HG03558 (cell line): Measurements from ENCODE around the gene PPFIA2.

ENCODE experiments used
- ATAC-seq: cut with Tn5 transposase; IDR thresholded peaks from one replicate; pipeline ENCODE4 v1.9.1; 2021; ENCODE audit warnings: moderate number of reproducible peaks; ENCODE audit not compliant: unreplicated experiment; ENCODE audit errors: extremely low read depth

The PPFIA2 gene

GRCh38 chr12:81759190-81760051 lies at the start of gene PPFIA2:
Gene PPFIA2 (minus strand): TSS chr12:81759350.
- no peak for ATAC-seq

GRCh38 chr12:81800298-81801148 lies 41.4 kb upstream of the PPFIA2 start:
- ATAC-seq: no peak

DNA sequence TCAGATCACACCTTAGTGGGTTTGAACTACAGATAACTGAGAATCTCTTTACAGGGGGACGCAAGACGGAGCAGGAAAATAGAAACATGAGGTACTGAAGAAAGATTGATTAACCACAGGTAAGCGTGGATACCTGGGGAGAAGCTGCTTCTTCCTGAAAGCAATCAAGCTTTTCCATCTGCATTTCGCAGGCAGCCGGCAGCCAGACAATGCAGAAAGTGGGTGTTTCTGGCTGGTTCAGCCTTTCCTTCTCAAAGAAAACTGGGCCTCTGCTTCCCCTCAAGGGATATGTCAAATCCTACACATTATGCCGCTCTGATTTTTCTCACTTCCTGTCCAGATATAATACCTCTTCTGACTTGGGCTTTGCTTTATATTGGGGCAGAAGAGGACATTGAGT lies 39.1 kb upstream of the PPFIA2 start:
- no peak for ATAC-seq

DNA sequence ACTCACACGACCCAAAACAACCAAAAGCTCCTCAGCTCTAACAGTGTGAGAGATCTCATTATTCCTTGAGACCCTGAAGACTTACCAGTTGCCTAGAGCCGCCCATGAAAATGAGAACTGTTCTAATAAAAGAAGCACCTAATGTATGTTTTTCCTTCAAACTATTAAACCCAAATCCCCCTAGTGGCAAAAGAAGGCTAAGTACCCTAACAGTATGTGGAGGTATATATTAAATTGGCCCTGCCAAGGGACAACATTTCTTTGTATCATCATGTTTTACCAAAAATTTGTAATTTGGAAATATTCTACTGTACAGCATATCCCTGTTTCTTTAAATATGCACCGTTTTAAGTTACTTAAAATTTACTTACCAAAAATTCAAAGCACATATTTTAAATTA lies 38.0 kb upstream of the PPFIA2 start:
- no peak for ATAC-seq

DNA sequence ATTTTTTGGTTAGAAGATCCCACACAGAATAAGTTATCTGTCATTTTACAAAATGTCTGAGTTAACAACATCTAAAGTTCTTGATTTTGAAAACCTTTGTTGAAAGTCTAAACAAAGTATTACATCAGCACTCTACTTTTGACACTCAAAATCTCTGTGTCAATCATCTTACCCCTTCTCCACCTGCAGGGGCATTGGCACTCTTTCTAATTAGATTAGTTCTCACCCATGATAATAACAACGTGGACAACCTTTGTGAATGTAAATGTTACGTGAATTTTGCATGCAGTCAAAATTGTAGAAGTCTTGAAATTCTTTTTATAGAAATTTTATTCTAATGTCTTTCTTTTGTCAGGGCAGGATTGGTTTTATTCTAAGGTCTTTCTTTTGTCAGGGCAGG lies 33.5 kb upstream of the PPFIA2 start:
- no peak for ATAC-seq

GRCh38 chr12:81779216-81779615 lies 20.1 kb upstream of the PPFIA2 start:
- no peak for ATAC-seq

- no peak for ATAC-seq
These were observed 19.6 kb upstream of the PPFIA2 start for GRCh38 chr12:81778719-81779118.

- ATAC-seq: no peak
These were observed 545 bp downstream of the PPFIA2 start for GRCh38 chr12:81758421-81759189.

DNA sequence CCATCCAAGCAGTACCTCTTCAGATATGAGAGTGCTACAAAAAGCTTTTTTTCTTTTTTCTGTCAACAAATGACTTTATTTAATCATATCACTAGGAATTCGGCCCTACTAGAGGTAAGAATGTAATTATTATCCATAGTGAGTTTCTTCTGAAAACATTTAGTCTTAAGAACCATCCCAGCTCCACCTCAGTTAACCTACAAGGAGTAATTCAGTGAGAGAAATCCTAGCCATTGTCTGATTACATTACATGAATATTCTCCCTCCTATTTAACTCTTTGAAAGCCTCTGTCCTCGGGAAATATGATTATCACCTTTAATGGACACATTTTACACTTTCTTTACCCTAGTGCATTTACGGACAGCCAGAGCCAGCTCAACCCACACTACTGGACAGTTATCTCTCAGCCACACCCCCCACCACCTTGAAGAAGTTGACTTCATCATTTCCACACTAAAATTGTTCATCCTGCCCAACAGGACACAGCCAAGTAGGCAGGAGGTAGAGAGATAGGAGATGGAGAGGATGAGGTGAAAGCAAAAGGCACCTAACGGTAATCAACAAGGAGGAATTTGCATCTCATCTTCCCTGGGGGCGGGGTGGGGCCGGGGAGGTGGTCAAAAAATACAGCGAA lies 1.3 kb downstream of the PPFIA2 start:
- ATAC-seq: no peak

DNA sequence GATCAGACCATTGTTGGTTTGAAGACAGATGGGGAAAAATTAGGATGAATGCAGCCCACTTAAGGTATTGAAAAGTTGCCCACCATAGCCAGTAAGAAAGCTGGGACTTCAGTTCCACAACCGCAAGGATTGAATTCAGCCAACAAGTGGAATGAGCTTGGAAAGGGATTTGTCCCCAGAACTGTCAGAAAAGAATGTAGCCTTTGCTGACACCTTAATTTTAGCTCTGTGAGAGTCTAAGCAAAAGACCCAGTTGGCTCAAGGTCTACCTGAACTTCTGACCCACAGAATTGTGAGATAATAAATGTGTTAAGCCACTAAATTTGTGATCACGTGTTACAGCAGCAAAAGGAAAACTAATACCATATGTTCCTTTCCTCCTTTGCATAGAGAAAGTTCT lies 29.4 kb downstream of the PPFIA2 start:
- no peak for ATAC-seq

DNA sequence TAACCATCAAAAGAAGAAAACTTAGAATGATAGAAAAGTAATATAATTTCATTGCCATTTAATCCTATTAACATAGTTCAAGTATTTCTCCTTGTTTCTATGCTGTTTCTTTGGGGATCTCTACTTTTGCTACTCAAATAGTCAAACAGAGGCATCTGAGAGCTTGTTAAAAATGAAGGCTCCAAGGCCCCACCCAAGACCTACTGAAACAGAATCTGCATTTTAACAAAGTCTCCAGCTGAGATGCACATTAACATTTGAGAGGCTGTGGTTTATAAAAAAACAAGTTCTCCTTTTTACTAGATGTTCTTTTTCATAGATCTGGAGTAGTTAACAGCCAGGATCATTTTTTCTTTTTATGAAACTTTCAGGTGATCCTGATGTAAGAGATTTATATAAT lies 31.8 kb downstream of the PPFIA2 start:
- no peak for ATAC-seq

DNA sequence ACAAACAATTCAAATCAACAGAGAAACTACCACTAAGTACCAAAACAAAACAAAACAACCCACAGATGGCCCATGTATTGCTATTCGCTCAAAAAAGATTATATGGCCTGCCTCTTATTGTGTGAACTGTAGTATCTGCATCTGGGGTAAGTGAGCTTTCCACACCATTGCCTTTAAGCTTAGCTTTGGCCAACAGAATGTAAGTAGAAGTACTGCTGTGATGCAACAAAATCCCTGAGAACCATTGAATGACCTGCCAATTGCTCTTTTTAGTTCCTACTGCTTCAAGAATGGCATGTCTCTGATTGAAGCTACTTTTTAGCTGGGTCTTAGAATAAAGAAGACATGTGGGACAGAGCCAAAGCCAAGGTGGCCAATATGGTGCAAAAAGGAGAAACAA lies 32.5 kb downstream of the PPFIA2 start:
- no peak for ATAC-seq

DNA sequence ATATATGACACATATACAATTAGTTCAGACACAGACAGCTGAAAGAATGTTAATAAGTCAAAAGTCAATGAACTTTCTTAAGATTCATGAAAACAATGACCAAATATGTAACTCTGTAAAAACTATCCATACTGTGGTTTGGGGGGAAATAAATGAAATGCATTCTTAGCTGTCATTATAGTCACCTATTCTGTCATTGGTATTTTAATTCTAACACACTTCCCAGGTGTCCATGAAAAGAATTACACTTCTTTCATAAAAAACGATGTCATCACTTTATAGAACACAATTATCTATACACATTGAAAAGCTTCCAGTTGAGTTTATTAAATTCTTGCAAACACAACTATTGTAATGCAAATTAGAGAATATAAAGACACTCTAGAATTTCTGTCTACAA lies 35.8 kb downstream of the PPFIA2 start:
- ATAC-seq: no peak

GRCh38 chr12:81722004-81722403 lies 37.1 kb downstream of the PPFIA2 start:
- ATAC-seq: no peak

- no peak for ATAC-seq
These were observed 40.5 kb downstream of the PPFIA2 start for GRCh38 chr12:81718616-81719015.

GRCh38 chr12:81712536-81712935 lies 46.6 kb downstream of the PPFIA2 start:
- no peak for ATAC-seq

- ATAC-seq: no peak
These were observed 53.6 kb downstream of the PPFIA2 start for GRCh38 chr12:81705586-81705985.

DNA sequence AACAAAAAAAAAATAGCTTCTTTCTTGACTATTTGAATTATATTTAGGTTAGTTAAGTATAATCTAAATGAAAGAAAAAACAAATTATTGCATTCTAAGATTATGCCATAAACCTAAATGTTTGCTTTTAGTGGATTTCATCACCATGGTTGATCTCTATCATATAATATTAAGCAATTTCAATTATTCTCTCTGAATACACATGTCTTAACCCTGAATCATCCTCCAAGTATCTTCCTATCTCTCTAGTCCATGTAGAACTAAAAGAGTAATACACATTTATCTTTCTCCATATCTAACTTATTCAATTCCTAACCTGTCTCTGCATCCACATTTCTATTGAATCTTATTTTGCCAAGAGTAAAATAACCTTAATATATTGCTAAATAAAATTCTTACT lies 59.6 kb downstream of the PPFIA2 start:
- no peak for ATAC-seq

DNA sequence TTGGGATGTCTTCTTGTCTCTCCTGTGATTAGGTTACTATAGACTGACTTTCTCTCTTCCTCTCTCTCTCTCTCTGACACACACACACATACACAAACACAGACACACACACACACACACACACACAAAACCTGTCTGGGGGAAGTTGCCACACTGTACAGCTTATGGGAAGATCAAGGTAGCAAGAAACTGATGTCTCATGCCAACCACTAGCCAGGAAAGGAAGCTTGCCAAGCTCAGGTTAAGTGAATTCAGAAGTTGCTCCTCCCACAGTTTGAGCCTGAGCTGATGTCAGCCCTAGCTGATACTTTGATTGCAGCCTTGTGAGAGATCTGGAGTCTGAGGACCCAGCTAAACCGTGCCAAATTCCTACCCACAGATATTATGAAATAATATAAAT lies 67.1 kb downstream of the PPFIA2 start:
- no peak for ATAC-seq

- no peak for ATAC-seq
These were observed 75.3 kb downstream of the PPFIA2 start for GRCh38 chr12:81683881-81684280.
